GM18520 (cell line): Measurements from ENCODE around the gene TLR4.

ENCODE experiments used
- ATAC-seq: cut with Tn5 transposase; IDR thresholded peaks from one replicate; pipeline ENCODE4 v1.9.1; 2021; ENCODE audit not compliant: unreplicated experiment

The TLR4 gene

DNA sequence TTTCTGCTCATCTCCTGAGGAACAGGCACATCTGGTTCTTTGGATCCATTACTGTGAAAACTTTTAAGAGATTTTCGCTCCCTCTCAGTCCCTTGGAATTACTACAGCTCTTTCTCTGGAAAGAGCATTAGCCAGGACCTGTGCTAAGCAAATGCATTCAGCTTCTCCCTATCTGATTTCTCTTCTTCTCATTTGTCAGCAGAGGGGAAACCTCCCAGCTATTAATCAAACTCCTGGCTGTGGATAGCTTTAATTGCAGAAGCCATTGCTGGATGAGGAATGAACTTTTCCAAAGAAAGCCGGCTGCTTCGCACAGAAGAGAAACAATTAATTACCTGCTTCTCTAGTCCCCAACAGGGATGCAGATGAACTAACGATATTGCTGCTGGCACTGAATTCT, 37.9 kb downstream of the TLR4 start:
- ATAC-seq = no peak

DNA sequence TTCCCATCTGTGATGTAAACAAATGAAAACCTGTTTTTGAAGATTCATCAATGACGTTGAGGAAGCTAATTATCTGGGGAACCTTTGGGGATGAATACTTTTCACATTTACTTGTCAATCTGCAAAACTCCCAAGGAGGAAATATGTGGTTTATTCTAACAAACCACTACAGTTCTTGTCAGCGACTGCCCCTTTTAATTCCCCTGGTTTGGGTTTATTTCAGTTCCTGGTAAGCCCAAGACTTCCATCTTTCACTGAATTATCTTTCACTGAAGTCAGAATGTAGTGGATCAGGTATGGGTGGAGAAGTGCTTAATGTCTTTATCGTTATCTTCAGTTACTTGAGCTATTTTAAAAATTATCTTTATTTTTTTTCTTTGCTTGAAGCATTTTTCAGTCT, 40.2 kb downstream of the TLR4 start:
- ATAC-seq = no peak

DNA sequence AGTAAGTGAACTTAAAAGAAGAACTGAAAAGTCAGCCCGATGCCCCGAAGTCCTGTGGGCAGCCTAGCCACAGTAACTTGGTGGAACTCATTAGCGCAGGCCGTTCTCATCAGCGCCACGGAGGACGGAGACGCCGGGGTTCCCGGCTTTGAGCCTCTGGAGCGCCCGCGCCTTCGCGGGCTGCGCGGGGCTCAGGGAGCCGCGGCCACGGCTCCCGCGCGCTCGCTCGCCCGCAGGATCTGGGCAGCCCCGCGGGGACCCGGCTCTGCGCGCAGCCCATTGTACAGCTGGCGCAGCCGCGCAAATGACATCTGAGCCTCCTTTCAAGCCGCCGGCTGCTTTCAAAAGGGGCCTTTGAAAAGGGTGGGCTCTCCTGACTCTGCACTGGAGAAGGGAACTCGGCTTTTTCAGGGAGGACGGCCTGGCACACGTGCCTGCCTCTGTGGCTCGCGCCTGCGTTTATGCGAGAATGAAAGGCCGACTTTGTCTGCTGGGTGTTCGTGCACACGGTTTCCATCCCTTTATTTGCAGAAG, 40.7 kb downstream of the TLR4 start:
- no peak for ATAC-seq

GRCh38 chr9:117745598-117745997, 41.4 kb downstream of the TLR4 start:
- no peak for ATAC-seq

GRCh38 chr9:117746263-117746662, 42.1 kb downstream of the TLR4 start:
- no peak for ATAC-seq

- ATAC-seq = no peak
These were observed 43.3 kb downstream of the TLR4 start for GRCh38 chr9:117747386-117747970.

- no peak for ATAC-seq
These were observed 46.2 kb downstream of the TLR4 start for GRCh38 chr9:117750401-117750800.

GRCh38 chr9:117752894-117753293, 48.7 kb downstream of the TLR4 start:
- no peak for ATAC-seq

- ATAC-seq = no peak
These were observed 53.5 kb downstream of the TLR4 start for GRCh38 chr9:117757561-117758190.

- ATAC-seq = no peak
These were observed 59.1 kb downstream of the TLR4 start for GRCh38 chr9:117763314-117763713.

- ATAC-seq = no peak
These were observed 64.7 kb downstream of the TLR4 start for GRCh38 chr9:117768750-117769395.

DNA sequence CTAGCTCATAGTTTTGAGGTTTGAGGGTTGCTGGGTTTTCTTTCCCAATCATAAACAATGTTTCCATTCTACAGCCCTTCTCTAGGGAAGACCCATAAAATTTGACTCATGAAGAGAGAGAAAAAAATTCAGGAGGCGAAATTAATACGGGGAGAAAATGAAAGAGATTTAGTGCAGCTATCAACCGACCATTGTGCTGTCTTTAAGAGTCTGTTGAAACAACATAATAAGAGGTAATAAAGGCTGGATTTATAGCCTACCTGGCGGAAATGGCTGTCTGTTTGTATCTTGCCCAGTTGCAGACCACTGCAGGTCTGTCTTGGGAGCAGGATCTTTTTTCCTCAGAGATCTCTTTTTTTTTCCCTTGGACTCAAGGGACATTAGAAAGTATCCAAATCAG, 66.9 kb downstream of the TLR4 start:
- no peak for ATAC-seq

- ATAC-seq = no peak
These were observed 68.8 kb downstream of the TLR4 start for GRCh38 chr9:117772960-117773359.
